Kidney (tissue), 14 donors: ENCODE data around the gene KLF11. TPM values are rescaled to one million over a fixed set of nuclear protein-coding genes. Genes with fewer than 3 reads are reported as not detected.

Source experiments
- DNase-seq, 5 donors: peaks; one replicate each; pipeline ENCODE4 v3.0.0-alpha.2; 2013 to 2020
- FAIRE-seq: peaks from 2 replicates; lab custom pipeline; 2012; peaks lifted over from hg19 to GRCh38; lab: Jason Lieb, UNC
- H3K27ac ChIP-seq, 2 donors: one replicate each; pipeline ENCODE4 v1.7.0; 2013; ENCODE audit warnings: low read depth in 2 of 2, low read length in 2 of 2, inconsistent platforms in 1 of 2
- H3K27me3 ChIP-seq: one replicate; pipeline ENCODE4 v1.7.1; 2013; ENCODE audit warnings: low read length, inconsistent platforms; ENCODE audit not compliant: control insufficient read depth, insufficient read depth
- H3K36me3 ChIP-seq, 3 donors: one replicate each; pipeline versions ENCODE4 v1.7.0 to v1.7.1; 2013; ENCODE audit warnings: low read length in 3 of 3, control low read depth in 1 of 3, inconsistent platforms in 1 of 3; ENCODE audit not compliant: insufficient read depth in 3 of 3, control insufficient read depth in 2 of 3
- H3K4me1 ChIP-seq, 3 donors: one replicate each; pipeline versions ENCODE4 v1.7.0 to v1.7.1; 2013; ENCODE audit warnings: low read length in 3 of 3, inconsistent platforms in 1 of 3, low read depth in 1 of 3; ENCODE audit not compliant: control insufficient read depth in 2 of 3, insufficient read depth in 2 of 3
- H3K4me3 ChIP-seq, 3 donors: one replicate each; pipeline versions ENCODE4 v1.7.0 to v1.8.1; 2013; ENCODE audit warnings: low read length in 3 of 3, control low read depth in 1 of 3, inconsistent platforms in 1 of 3
- H3K9ac ChIP-seq, 3 donors: one replicate each; pipeline versions ENCODE4 v1.7.0 to v1.7.1; 2013; ENCODE audit warnings: low read length in 3 of 3, control low read depth in 1 of 3, inconsistent platforms in 1 of 3
- H3K9me3 ChIP-seq, 3 donors: one replicate each; pipeline versions ENCODE4 v1.7.0 to v1.7.1; 2013; ENCODE audit warnings: low read length in 3 of 3, control low read depth in 1 of 3, inconsistent platforms in 1 of 3; ENCODE audit not compliant: control insufficient read depth in 2 of 3, insufficient read depth in 1 of 3
- CTCF ChIP-seq: IDR thresholded peaks from 3 replicates; pipeline ENCODE4 v1.5.1; 2012; ENCODE audit warnings: mild to moderate bottlenecking, moderate library complexity, borderline replicate concordance; ENCODE audit not compliant: insufficient read depth; ENCODE audit errors: extremely low read depth
- intact Hi-C: fragments of 100-400 bp; cut with DNase I; formaldehyde crosslinking; loops from one replicate; pipeline ENCODE4 v1.11.1; 2022
- polyA plus RNA-seq: library from polyadenylated mRNA; stranded (reverse); fragments of 350-450 nt; fragmentation: Illumina TruSeq; extraction: RNeasy Lipid Tissue Mini Kit (QIAGEN cat#74804); gene quantifications from one replicate; pipeline ENCODE4 v1.2.3, GENCODE V29; 2014; ENCODE audit warnings: low read depth, low replicate concordance; ENCODE audit not compliant: insufficient read depth
- total RNA-seq: library from RNA; stranded (reverse); fragmentation: NEBNext Ultra II Directional; extraction: Animal tissue kit (Norgen Biotek cat#: 25700); gene quantifications from one replicate; pipeline ENCODE4 v1.2.1, GENCODE V29; 2021
- donor health status: control.
- donor health status: control.
- donor health status: control.
- donor health status: control.
- donor health status: control.
- donor health status: DM: yes; HTN: yes; CAD: no.
- donor health status: Normal renal cell carcinoma (clear cell type).

The KLF11 gene
- total and polyA plus RNA-seq, 2 donors from 2014 or later: 9.4 to 34.0 TPM

GRCh38 chr2:10057231-10058107 lies 14.1 kb downstream of the KLF11 start:
- no peaks in the 10 kb centered on the region for H3K9me3 ChIP-seq
- no peak for FAIRE-seq
- intact Hi-C loops: loop anchor here (10.0 kb wide), 2 partner anchors 73 to 243 kb away; no protein-coding TSS in a partner anchor
- no peaks in the 10 kb centered on the region for H3K27me3 ChIP-seq
- TF ChIP-seq CTCF: no peak
- H3K4me1 ChIP-seq: peaks cover 0 to 16% (median 7%) of the 10 kb centered on the region in 3 donors
- H3K27ac ChIP-seq: peak overlapping the region; percentile 48 to 59
- H3K36me3 ChIP-seq: peaks cover 2 to 39% (median 5%) of the 10 kb centered on the region in 3 donors
- peak; percentile 81 to 96 (median 88) for DNase-seq
- H3K9ac ChIP-seq: no peak overlapping the region
- peak overlapping the region in 1 of 3 donors; percentile 20 for H3K4me3 ChIP-seq

- no peak for TF ChIP-seq CTCF
- DNase-seq: peak in 1 of 5 donors; percentile 72
- Histone ChIP-seq H3K9ac (no peak overlapping the region), H3K36me3 (peaks cover 0 to 36% (median 2%) of the 10 kb centered on the region in 3 donors), H3K27ac (peak overlapping the region in 1 of 2 donors; percentile 59), H3K27me3 (no peaks in the 10 kb centered on the region), H3K9me3 (no peaks in the 10 kb centered on the region), H3K4me1 (peaks cover 0 to 16% (median 12%) of the 10 kb centered on the region in 3 donors), H3K4me3 (no peak overlapping the region)
- no peak for FAIRE-seq
- intact Hi-C loops: loop anchor here (10.0 kb wide), 2 partner anchors 74 to 244 kb away; no protein-coding TSS in a partner anchor
Observed at GRCh38 chr2:10058251-10059015, 15.1 kb downstream of the KLF11 start.

GRCh38 chr2:10059016-10059351 lies 15.6 kb downstream of the KLF11 start:
- Histone ChIP-seq H3K9me3 (no peaks in the 10 kb centered on the region), H3K4me3 (no peak overlapping the region), H3K4me1 (peaks cover 0 to 14% (median 9%) of the 10 kb centered on the region in 3 donors), H3K9ac (no peak overlapping the region), H3K36me3 (peaks cover 0 to 33% (median under 1%) of the 10 kb centered on the region in 3 donors), H3K27ac (peak overlapping the region in 1 of 2 donors; percentile 32), H3K27me3 (no peaks in the 10 kb centered on the region)
- DNase-seq: peak in 1 of 5 donors; percentile 60
- intact Hi-C loops: loop anchor here (10.0 kb wide), 2 partner anchors 74 to 244 kb away; no protein-coding TSS in a partner anchor
- no peak for TF ChIP-seq CTCF
- FAIRE-seq: no peak
